CD4-positive, alpha-beta T cell (primary cell): ENCODE measurements around the gene PPP1R14C. TPM values are rescaled to one million over a fixed set of nuclear protein-coding genes. Genes with fewer than 3 reads are reported as not detected.

ENCODE experiments used
- ATAC-seq: fragments of 200-7000 bp; cut with Tn5 transposase; one replicate; pipeline ENCODE4 v1.10.0; 2022; ENCODE audit warnings: mild to moderate bottlenecking; ENCODE audit not compliant: poor library complexity
- CTCF ChIA-PET: fragments of 350-600 bp; sonication (Branson Sonifier 250); formaldehyde crosslinking; loops from one replicate; lab custom pipeline; 2021; ENCODE audit warnings: antibody characterized with exemption, inconsistent platforms; lab: Charles Lee
- POLR2A ChIA-PET: fragments of 350-600 bp; sonication (Branson Sonifier 250); formaldehyde crosslinking; loops from one replicate; lab custom pipeline; 2021; ENCODE audit warnings: antibody characterized with exemption, inconsistent platforms; lab: Charles Lee
- DNase-seq, 14 experiments: peaks; one replicate each; pipeline ENCODE4 v3.0.0-alpha.2; 2013 to 2020; ENCODE audit warnings: mixed read lengths in 2 of 14
- H3K27ac ChIP-seq, 2 donors: one replicate each; pipeline versions ENCODE4 v1.5.1 to v1.7.0; 2013; ENCODE audit warnings: low read length in 2 of 2, low read depth in 1 of 2, mild to moderate bottlenecking in 1 of 2
- H3K27me3 ChIP-seq, 2 experiments: 1 replicate in 1 of 2; 2 replicates in 1 of 2; pipeline versions ENCODE4 v1.6.1 to v1.7.0; 2013; ENCODE audit warnings: low read length in 2 of 2, control low read depth in 1 of 2, mild to moderate bottlenecking in 1 of 2, moderate library complexity in 1 of 2; ENCODE audit not compliant: insufficient read depth in 2 of 2, control insufficient read depth in 1 of 2
- H3K36me3 ChIP-seq: one replicate; pipeline ENCODE4 v1.6.1; 2013; ENCODE audit warnings: low read length, control low read depth; ENCODE audit not compliant: insufficient read depth
- H3K4me1 ChIP-seq: one replicate; pipeline ENCODE4 v1.6.1; 2013; ENCODE audit warnings: low read length, control low read depth; ENCODE audit not compliant: insufficient read depth
- H3K4me3 ChIP-seq: one replicate; pipeline ENCODE4 v1.5.1; 2013; ENCODE audit warnings: mild to moderate bottlenecking, low read length, moderate library complexity
- H3K9me3 ChIP-seq, 2 experiments: 1 replicate in 1 of 2; 2 replicates in 1 of 2; pipeline versions ENCODE4 v1.6.1 to v1.7.0; 2013; ENCODE audit warnings: low read length in 2 of 2, mild to moderate bottlenecking in 2 of 2, control low read depth in 1 of 2, moderate library complexity in 1 of 2; ENCODE audit not compliant: control insufficient read depth in 1 of 2, insufficient read depth in 1 of 2
- H3K27ac Mint-ChIP-seq: one replicate; pipeline ENCODE4 v1.8.0; 2020; ENCODE audit warnings: mixed read lengths
- H3K27me3 Mint-ChIP-seq: one replicate; pipeline ENCODE4 v1.8.0; 2021; ENCODE audit warnings: mixed read lengths
- H3K36me3 Mint-ChIP-seq: one replicate; pipeline ENCODE4 v1.8.0; 2021; ENCODE audit warnings: low read depth, mixed read lengths
- H3K4me1 Mint-ChIP-seq: one replicate; pipeline ENCODE4 v1.8.0; 2021; ENCODE audit warnings: low read depth, mixed read lengths
- H3K4me3 Mint-ChIP-seq: one replicate; pipeline ENCODE4 v1.8.0; 2020; ENCODE audit warnings: mild to moderate bottlenecking, mixed read lengths
- H3K9me3 Mint-ChIP-seq: one replicate; pipeline ENCODE4 v1.8.0; 2020; ENCODE audit warnings: mixed read lengths
- CTCF ChIP-seq: fragments of 200-600 bp; IDR thresholded peaks from one replicate; pipeline ENCODE4 v1.8.0; 2022; ENCODE audit warnings: antibody characterized with exemption, mild to moderate bottlenecking
- intact Hi-C, 2 experiments: fragments of 100-400 bp; cut with DNase I in 1 of 2; cut with micrococcal nuclease in 1 of 2; formaldehyde crosslinking; loops; one replicate each; pipeline versions ENCODE4 v1.15.1 to v1.9.0; 2023 to 2025; cut with DNase I, micrococcal nuclease
- total RNA-seq, 174 experiments: library from RNA in 2 of 174; stranded (reverse) in 2 of 174; gene quantifications; one replicate each; pipeline ENCODE4 v1.2.3 and lab custom pipeline; 2021 to 2026

PPP1R14C gene
- total RNA-seq, 2 experiments from 2014 or later: not detected

GRCh38 chr6:150150458-150150820 is 7.6 kb downstream of the PPP1R14C start:
- H3K27me3 ChIP-seq: peaks cover 13 to 18% of the 10 kb centered on the region in 2 experiments
- no peak for DNase-seq
- H3K36me3 ChIP-seq: no peaks in the 10 kb centered on the region
- intact Hi-C loops: no loop called here
- TF ChIP-seq CTCF: no peak
- Mint-ChIP-seq H3K27ac (no peak overlapping the region), H3K36me3 (no peaks in the 10 kb centered on the region), H3K4me1 (peaks cover 10% of the 10 kb centered on the region), H3K4me3 (no peak overlapping the region), H3K9me3 (no peaks in the 10 kb centered on the region), H3K27me3 (peaks cover 78% of the 10 kb centered on the region)
- ChIA-PET POLR2A (no interaction called here), CTCF (no interaction called here)
- no peaks in the 10 kb centered on the region for H3K4me1 ChIP-seq
- no peak for ATAC-seq
- no peak overlapping the region for H3K27ac ChIP-seq
- H3K9me3 ChIP-seq: no peaks in the 10 kb centered on the region
- no peak overlapping the region for H3K4me3 ChIP-seq

GRCh38 chr6:150150821-150151646 is 8.2 kb downstream of the PPP1R14C start:
- ATAC-seq (no peak), DNase-seq (no peak)
- intact Hi-C loops: no loop called here
- Mint-ChIP-seq H3K4me1 (peaks cover 10% of the 10 kb centered on the region), H3K4me3 (no peak overlapping the region), H3K36me3 (no peaks in the 10 kb centered on the region), H3K27ac (no peak overlapping the region), H3K9me3 (no peaks in the 10 kb centered on the region), H3K27me3 (peaks cover 72% of the 10 kb centered on the region)
- no peaks in the 10 kb centered on the region for H3K9me3 ChIP-seq
- ChIA-PET POLR2A (no interaction called here), CTCF (no interaction called here)
- no peaks in the 10 kb centered on the region for H3K4me1 ChIP-seq
- H3K27me3 ChIP-seq: peaks cover 12 to 18% of the 10 kb centered on the region in 2 experiments
- H3K27ac ChIP-seq: no peak overlapping the region
- H3K4me3 ChIP-seq: no peak overlapping the region
- no peaks in the 10 kb centered on the region for H3K36me3 ChIP-seq
- no peak for TF ChIP-seq CTCF

GRCh38 chr6:150152891-150153876 is 10.3 kb downstream of the PPP1R14C start:
- POLR2A ChIA-PET: no interaction called here
- no peak for TF ChIP-seq CTCF
- no peak overlapping the region for H3K4me3 Mint-ChIP-seq

More at GRCh38 chr6:150152891-150153876, 10.3 kb downstream of the PPP1R14C start:
- Histone ChIP-seq H3K36me3 (no peaks in the 10 kb centered on the region), H3K27me3 (peaks cover 3 to 4% of the 10 kb centered on the region in 2 experiments), H3K9me3 (no peaks in the 10 kb centered on the region), H3K4me3 (no peak overlapping the region), H3K4me1 (no peaks in the 10 kb centered on the region), H3K27ac (no peak overlapping the region)
- CTCF ChIA-PET: no interaction called here
- Mint-ChIP-seq H3K27me3 (peaks cover 63% of the 10 kb centered on the region), H3K4me1 (peaks cover 15% of the 10 kb centered on the region), H3K36me3 (no peaks in the 10 kb centered on the region), H3K27ac (no peak overlapping the region), H3K9me3 (no peaks in the 10 kb centered on the region)
- ATAC-seq (no peak), DNase-seq (no peak)
- intact Hi-C loops: no loop called here
